WTC11 (cell line): ENCODE data around the gene FAM47E. TPM values are rescaled to one million over a fixed set of nuclear protein-coding genes. Genes with fewer than 3 reads are reported as not detected.
"Not testable (repeated sequence)": the region's sequence is repeated elsewhere in the genome, so short reads cannot be mapped to it uniquely, and the experiment has no call there.

ENCODE experiments used
- ATAC-seq: fragments of 200-7000 bp; cut with Tn5 transposase; 2 replicates; pipeline ENCODE4 v1.10.0; 2021; ENCODE audit warnings: mild to moderate bottlenecking, moderate library complexity
- CTCF ChIA-PET: fragments of 300-600 bp; sonication (Branson Sonifier 250); formaldehyde crosslinking; loops from one replicate; lab custom pipeline; 2021; ENCODE audit warnings: antibody characterized with exemption; lab: Charles Lee
- POLR2A ChIA-PET: fragments of 350-600 bp; sonication (Branson Sonifier 250); formaldehyde crosslinking; loops from one replicate; lab custom pipeline; 2021; ENCODE audit warnings: antibody characterized with exemption; lab: Charles Lee
- DNase-seq: peaks from one replicate; pipeline ENCODE4 v3.0.0; 2021; ENCODE audit warnings: low spot score
- H3K27ac Mint-ChIP-seq: 2 replicates; pipeline ENCODE4 v1.8.0; 2021; ENCODE audit warnings: mixed read lengths
- H3K27me3 Mint-ChIP-seq: 2 replicates; pipeline ENCODE4 v1.8.0; 2021; ENCODE audit warnings: low read depth, mild to moderate bottlenecking, moderate library complexity, mixed read lengths
- H3K36me3 Mint-ChIP-seq: 2 replicates; pipeline ENCODE4 v1.8.0; 2021; ENCODE audit warnings: mixed read lengths
- H3K4me1 Mint-ChIP-seq: 2 replicates; pipeline ENCODE4 v1.8.0; 2022; ENCODE audit warnings: mixed read lengths
- H3K4me3 Mint-ChIP-seq: 2 replicates; pipeline ENCODE4 v1.8.0; 2021; ENCODE audit warnings: mild to moderate bottlenecking, moderate library complexity, mixed read lengths
- H3K9me3 Mint-ChIP-seq: 2 replicates; pipeline ENCODE4 v1.8.0; 2021; ENCODE audit warnings: mixed read lengths
- AR ChIP-seq: fragments of 250-450 bp; sonication (Bioruptor Pico); IDR thresholded peaks from 2 replicates; pipeline ENCODE4 v1.9.0; 2021; ENCODE audit warnings: mild to moderate bottlenecking
- FOXP1 ChIP-seq: sonication (generic); formaldehyde crosslinking; IDR thresholded peaks from 2 replicates; pipeline ENCODE4 v1.8.0; 2022; ENCODE audit warnings: missing genetic modification reagents, mild to moderate bottlenecking, moderate library complexity, borderline replicate concordance
- IRF2 ChIP-seq: sonication (generic); formaldehyde crosslinking; IDR thresholded peaks from 2 replicates; pipeline ENCODE4 v1.8.0; 2022; ENCODE audit warnings: low read depth, missing genetic modification reagents, borderline replicate concordance
- MXD4 ChIP-seq: fragments of 250-450 bp; sonication (Bioruptor Pico); IDR thresholded peaks from 2 replicates; pipeline ENCODE4 v1.8.0; 2021; ENCODE audit warnings: mild to moderate bottlenecking, moderate library complexity, borderline replicate concordance
- NFATC4 ChIP-seq: fragments of 250-450 bp; sonication (Bioruptor Pico); IDR thresholded peaks from 2 replicates; pipeline ENCODE4 v1.9.0; 2021; ENCODE audit warnings: mild to moderate bottlenecking
- NR2C2 ChIP-seq: sonication (generic); formaldehyde crosslinking; IDR thresholded peaks from 2 replicates; pipeline ENCODE4 v1.8.0; 2022; ENCODE audit warnings: mild to moderate bottlenecking, missing genetic modification reagents
- OVOL2 ChIP-seq: fragments of 250-450 bp; sonication (Bioruptor Pico); IDR thresholded peaks from 2 replicates; pipeline ENCODE4 v1.9.0; 2021; ENCODE audit warnings: mild to moderate bottlenecking, borderline replicate concordance
- SMAD3 ChIP-seq: sonication (generic); formaldehyde crosslinking; IDR thresholded peaks from 2 replicates; pipeline ENCODE4 v1.8.0; 2022; ENCODE audit warnings: missing genetic modification reagents, mild to moderate bottlenecking, borderline replicate concordance
- SMAD4 ChIP-seq: sonication (generic); formaldehyde crosslinking; IDR thresholded peaks from 2 replicates; pipeline ENCODE4 v1.8.0; 2022; ENCODE audit warnings: mild to moderate bottlenecking, missing genetic modification reagents
- TEAD1 ChIP-seq: sonication (generic); formaldehyde crosslinking; IDR thresholded peaks from 2 replicates; pipeline ENCODE4 v1.8.0; 2022; ENCODE audit warnings: mild to moderate bottlenecking, missing genetic modification reagents
- ZBTB21 ChIP-seq: sonication (generic); formaldehyde crosslinking; IDR thresholded peaks from 2 replicates; pipeline ENCODE4 v1.8.1; 2023; ENCODE audit warnings: mild to moderate bottlenecking, missing genetic modification reagents, borderline replicate concordance
- total RNA-seq: library from RNA; stranded (reverse); gene quantifications from 3 replicates; pipeline ENCODE4 v1.2.3, GENCODE V29; 2021
- TF ChIP-seq, protein P1 (sequence below): sonication (generic); formaldehyde crosslinking; IDR thresholded peaks from 2 replicates; pipeline ENCODE4 v1.8.0; 2022; ENCODE audit warnings: mild to moderate bottlenecking, missing genetic modification reagents
- TF ChIP-seq, protein P2 (sequence below): sonication (generic); formaldehyde crosslinking; IDR thresholded peaks from 2 replicates; pipeline ENCODE4 v1.8.0; 2023; ENCODE audit warnings: missing genetic modification reagents
- TF ChIP-seq, protein P3 (sequence below): fragments of 250-450 bp; sonication (Bioruptor Pico); IDR thresholded peaks from 2 replicates; pipeline ENCODE4 v1.8.0; 2021; ENCODE audit warnings: mild to moderate bottlenecking
- TF ChIP-seq, protein P4 (sequence below): sonication (generic); formaldehyde crosslinking; IDR thresholded peaks from 2 replicates; pipeline ENCODE4 v1.8.1; 2023; ENCODE audit warnings: mild to moderate bottlenecking, missing genetic modification reagents

The FAM47E gene
- total RNA-seq, 1 experiment from 2014 or later: 1.4 TPM

DNA sequence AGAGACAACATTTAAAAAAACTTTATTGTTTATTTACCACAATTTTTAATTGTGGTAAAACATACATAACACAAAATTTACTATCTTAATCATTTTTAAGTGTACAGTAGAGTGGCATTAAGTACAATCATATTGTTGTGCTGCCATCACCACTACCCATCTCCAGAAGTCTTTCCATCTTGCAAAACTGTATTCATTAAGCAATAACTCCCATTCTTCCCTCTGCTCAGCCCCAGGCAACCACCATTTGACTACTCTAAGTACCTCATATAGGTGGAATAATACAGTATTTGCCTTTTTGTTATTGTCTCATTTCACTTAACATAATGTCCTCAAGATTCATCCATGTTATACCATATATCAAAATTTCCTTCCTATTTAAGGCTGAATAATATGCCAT, 12.8 kb upstream of the FAM47E start:
- H3K4me3 Mint-ChIP-seq: no peak overlapping the region
- ChIA-PET POLR2A (no interaction called here), CTCF (no interaction called here)
- ATAC-seq: no peak
- no peak for DNase-seq
- no peak for TF ChIP-seq OVOL2 (CRISPR knock-in tag)
- no peak for TF ChIP-seq ZBTB21 (CRISPR knock-in tag)
- peaks cover 4% of the 10 kb centered on the region; the same call in 1 of the 2 replicates for H3K36me3 Mint-ChIP-seq
- H3K27ac Mint-ChIP-seq: no peak overlapping the region
- peaks cover 25% of the 10 kb centered on the region for H3K4me1 Mint-ChIP-seq
- H3K9me3 Mint-ChIP-seq: peaks cover 25% of the 10 kb centered on the region
- peaks cover 9% of the 10 kb centered on the region; the same call in 1 of the 2 replicates for H3K27me3 Mint-ChIP-seq

DNA sequence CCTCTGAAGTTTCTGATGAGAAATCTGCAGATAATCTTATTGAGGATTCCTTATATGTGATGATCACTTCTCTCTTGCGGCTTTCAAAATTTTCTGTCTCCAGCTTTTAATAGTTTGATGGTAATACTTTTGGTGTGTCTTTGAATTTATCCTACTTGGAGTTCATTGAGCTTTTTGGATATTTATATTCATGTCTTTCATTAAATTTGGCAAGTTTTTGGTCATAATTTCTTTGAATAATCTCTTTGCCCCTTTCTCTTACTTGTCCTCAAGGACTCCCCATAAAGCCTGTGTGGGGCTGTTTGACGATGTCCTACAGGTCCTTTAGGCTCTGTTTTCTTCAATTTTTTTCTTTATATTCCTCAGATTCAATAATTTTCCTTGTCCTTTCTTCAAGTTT, 11.3 kb upstream of the FAM47E start:
- CTCF ChIA-PET: no interaction called here

DNA sequence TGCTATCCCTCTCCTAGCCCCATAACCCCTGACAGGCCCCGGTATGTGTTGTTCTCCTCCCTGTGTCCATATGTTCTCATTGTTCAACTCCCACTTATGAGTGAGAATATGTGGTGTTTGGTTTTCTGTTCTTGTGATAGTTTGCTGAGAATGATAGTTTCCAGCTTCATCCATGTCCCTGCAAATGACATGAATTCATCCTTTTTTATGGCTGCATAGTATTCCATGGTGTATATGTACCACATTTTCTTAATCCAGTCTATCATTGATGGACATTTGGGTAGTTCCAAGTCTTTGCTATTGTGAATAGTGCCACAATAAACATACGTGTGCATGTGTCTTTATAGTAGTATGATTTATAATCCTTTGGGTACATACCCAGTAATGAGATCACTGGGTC, 7.6 kb upstream of the FAM47E start:
- POLR2A ChIA-PET, H3K36me3 Mint-ChIP-seq, H3K4me3 Mint-ChIP-seq, CTCF ChIA-PET, H3K27ac Mint-ChIP-seq, DNase-seq, ATAC-seq, H3K4me1 Mint-ChIP-seq: not testable (repeated sequence)
- peaks cover 10% of the 10 kb centered on the region for H3K27me3 Mint-ChIP-seq
- peaks cover 20% of the 10 kb centered on the region for H3K9me3 Mint-ChIP-seq

More for the DNA sequence above, 11.3 kb upstream of the FAM47E start:
- Mint-ChIP-seq H3K27ac (no peak overlapping the region), H3K36me3 (peaks cover 4% of the 10 kb centered on the region; the same call in 1 of the 2 replicates), H3K4me1 (peaks cover 13% of the 10 kb centered on the region), H3K4me3 (no peak overlapping the region), H3K9me3 (peaks cover 25% of the 10 kb centered on the region), H3K27me3 (peaks cover 9% of the 10 kb centered on the region; the same call in 1 of the 2 replicates)
- POLR2A ChIA-PET: no interaction called here
- ATAC-seq (no peak), DNase-seq (no peak)
- TF ChIP-seq IRF2 (CRISPR knock-in tag): no peak
- TF ChIP-seq TEAD1 (CRISPR knock-in tag): no peak
- TF ChIP-seq, protein P1, sequence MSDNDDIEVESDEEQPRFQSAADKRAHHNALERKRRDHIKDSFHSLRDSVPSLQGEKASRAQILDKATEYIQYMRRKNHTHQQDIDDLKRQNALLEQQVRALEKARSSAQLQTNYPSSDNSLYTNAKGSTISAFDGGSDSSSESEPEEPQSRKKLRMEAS: no peak
- no peak for TF ChIP-seq MXD4 (CRISPR knock-in tag)
- TF ChIP-seq, protein P2, sequence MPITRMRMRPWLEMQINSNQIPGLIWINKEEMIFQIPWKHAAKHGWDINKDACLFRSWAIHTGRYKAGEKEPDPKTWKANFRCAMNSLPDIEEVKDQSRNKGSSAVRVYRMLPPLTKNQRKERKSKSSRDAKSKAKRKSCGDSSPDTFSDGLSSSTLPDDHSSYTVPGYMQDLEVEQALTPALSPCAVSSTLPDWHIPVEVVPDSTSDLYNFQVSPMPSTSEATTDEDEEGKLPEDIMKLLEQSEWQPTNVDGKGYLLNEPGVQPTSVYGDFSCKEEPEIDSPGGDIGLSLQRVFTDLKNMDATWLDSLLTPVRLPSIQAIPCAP (CRISPR knock-in tag): no peak
- no peak for TF ChIP-seq AR (CRISPR knock-in tag)
- TF ChIP-seq FOXP1: no peak
- no peak for TF ChIP-seq NFATC4 (CRISPR knock-in tag)
- TF ChIP-seq, protein P3, sequence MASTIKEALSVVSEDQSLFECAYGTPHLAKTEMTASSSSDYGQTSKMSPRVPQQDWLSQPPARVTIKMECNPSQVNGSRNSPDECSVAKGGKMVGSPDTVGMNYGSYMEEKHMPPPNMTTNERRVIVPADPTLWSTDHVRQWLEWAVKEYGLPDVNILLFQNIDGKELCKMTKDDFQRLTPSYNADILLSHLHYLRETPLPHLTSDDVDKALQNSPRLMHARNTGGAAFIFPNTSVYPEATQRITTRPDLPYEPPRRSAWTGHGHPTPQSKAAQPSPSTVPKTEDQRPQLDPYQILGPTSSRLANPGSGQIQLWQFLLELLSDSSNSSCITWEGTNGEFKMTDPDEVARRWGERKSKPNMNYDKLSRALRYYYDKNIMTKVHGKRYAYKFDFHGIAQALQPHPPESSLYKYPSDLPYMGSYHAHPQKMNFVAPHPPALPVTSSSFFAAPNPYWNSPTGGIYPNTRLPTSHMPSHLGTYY (CRISPR knock-in tag): no peak

DNA sequence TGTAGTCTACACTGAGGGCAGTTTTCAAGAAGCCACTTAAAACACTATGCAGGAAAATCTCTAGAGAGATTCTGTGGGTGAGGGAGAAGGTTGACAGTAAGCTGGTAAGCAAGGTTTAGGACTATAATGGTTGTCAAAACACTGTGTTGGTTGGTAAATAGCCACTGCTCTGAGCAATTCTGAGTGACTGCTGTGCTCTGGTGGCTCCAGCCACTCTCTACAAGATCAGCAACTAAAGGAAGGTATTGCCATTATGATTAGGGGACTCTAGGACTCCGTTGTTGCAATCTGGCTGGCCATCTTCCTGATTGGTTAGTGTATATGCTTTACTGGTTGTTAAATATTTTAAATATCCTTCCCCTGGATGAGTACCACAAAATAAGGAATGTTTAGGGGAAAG, 5.5 kb upstream of the FAM47E start:
- CTCF ChIA-PET: no interaction called here
- Mint-ChIP-seq H3K27me3 (peaks cover 20% of the 10 kb centered on the region), H3K4me3 (no peak overlapping the region), H3K36me3 (no peaks in the 10 kb centered on the region), H3K9me3 (0 out of 2 replicates have a peak, but pooled peaks cover 3% of the 10 kb centered on the region), H3K4me1 (peaks cover 9% of the 10 kb centered on the region), H3K27ac (no peak overlapping the region)
- POLR2A ChIA-PET: no interaction called here
- no peak for DNase-seq
- ATAC-seq: no peak
- TF ChIP-seq SMAD3 (no peak), SMAD4 (CRISPR knock-in tag) (no peak), NR2C2 (CRISPR knock-in tag) (no peak)
- TF ChIP-seq, protein P4, sequence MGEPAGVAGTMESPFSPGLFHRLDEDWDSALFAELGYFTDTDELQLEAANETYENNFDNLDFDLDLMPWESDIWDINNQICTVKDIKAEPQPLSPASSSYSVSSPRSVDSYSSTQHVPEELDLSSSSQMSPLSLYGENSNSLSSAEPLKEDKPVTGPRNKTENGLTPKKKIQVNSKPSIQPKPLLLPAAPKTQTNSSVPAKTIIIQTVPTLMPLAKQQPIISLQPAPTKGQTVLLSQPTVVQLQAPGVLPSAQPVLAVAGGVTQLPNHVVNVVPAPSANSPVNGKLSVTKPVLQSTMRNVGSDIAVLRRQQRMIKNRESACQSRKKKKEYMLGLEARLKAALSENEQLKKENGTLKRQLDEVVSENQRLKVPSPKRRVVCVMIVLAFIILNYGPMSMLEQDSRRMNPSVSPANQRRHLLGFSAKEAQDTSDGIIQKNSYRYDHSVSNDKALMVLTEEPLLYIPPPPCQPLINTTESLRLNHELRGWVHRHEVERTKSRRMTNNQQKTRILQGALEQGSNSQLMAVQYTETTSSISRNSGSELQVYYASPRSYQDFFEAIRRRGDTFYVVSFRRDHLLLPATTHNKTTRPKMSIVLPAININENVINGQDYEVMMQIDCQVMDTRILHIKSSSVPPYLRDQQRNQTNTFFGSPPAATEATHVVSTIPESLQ: no peak
- TF ChIP-seq, all 79 proteins: peak for 0
